Transverse colon (tissue), 4 donors: ENCODE data around the gene SPATA31C1.

ENCODE experiments used
- EP300 ChIP-seq: sonication (generic); formaldehyde crosslinking; IDR thresholded peaks from one replicate; pipeline ENCODE4 v1.6.1; 2017; ENCODE audit warnings: antibody characterized with exemption, low read depth
- POLR2A ChIP-seq: fragments of 450-650 bp; IDR thresholded peaks from one replicate; pipeline ENCODE4 v1.6.1; 2016; ENCODE audit warnings: antibody characterized with exemption, mild to moderate bottlenecking, moderate library complexity
- POLR2AphosphoS5 ChIP-seq, 3 donors: sonication (generic); formaldehyde crosslinking; IDR thresholded peaks; one replicate each; pipeline ENCODE4 v1.6.1; 2016; ENCODE audit warnings: antibody characterized with exemption in 3 of 3
- TF ChIP-seq, protein P1 (sequence below), 5 experiments: fragments of 200-600 bp in 3 of 5; fragments of 450-650 bp in 2 of 5; sonication (generic) in 3 of 5; IDR thresholded peaks; 1 replicate in 2 of 5; 2 replicates in 3 of 5; pipeline ENCODE4 v1.5.1; 2016 to 2017; ENCODE audit warnings: antibody characterized with exemption in 5 of 5, inconsistent platforms in 3 of 5, mild to moderate bottlenecking in 2 of 5, moderate library complexity in 1 of 5

DNA sequence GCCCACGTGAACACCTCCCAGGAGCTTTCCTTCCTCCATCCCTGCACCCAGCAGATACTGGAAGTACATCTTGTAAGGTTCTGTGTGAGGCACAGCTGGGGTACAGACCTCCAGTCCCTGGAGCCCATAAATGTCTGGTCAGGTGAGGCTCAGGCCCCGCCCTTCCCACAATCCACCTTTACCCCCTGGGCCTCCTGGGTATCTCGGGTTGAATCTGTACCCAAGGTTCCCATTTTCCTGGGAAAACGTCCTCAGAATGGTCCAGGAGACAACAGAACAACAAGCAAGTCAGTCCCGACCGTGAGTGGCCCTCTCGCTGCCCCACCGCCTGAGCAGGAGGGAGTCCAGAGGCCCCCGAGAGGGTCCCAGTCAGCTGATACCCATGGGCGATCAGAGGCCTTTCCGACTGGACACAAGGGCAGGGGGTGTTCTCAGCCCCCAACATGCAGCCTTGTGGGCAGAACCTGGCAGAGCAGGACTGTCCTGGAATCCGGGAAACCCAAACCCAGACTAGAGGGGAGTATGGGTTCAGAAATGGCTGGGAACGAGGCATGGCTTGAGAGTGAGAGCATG is 30.7 kb upstream of the SPATA31C1 start:
- TF ChIP-seq, protein P1, sequence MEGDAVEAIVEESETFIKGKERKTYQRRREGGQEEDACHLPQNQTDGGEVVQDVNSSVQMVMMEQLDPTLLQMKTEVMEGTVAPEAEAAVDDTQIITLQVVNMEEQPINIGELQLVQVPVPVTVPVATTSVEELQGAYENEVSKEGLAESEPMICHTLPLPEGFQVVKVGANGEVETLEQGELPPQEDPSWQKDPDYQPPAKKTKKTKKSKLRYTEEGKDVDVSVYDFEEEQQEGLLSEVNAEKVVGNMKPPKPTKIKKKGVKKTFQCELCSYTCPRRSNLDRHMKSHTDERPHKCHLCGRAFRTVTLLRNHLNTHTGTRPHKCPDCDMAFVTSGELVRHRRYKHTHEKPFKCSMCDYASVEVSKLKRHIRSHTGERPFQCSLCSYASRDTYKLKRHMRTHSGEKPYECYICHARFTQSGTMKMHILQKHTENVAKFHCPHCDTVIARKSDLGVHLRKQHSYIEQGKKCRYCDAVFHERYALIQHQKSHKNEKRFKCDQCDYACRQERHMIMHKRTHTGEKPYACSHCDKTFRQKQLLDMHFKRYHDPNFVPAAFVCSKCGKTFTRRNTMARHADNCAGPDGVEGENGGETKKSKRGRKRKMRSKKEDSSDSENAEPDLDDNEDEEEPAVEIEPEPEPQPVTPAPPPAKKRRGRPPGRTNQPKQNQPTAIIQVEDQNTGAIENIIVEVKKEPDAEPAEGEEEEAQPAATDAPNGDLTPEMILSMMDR (IDR thresholded peaks at IDR 0.05): no peak
- TF ChIP-seq POLR2A: no peak
- TF ChIP-seq EP300: no peak
- TF ChIP-seq POLR2AphosphoS5 (IDR thresholded peaks at IDR 0.05): no peak
